HG02943 (cell line): ENCODE measurements around the gene CCDC188.

Experiments used
- ATAC-seq: cut with Tn5 transposase; IDR thresholded peaks from one replicate; pipeline ENCODE4 v1.9.1; 2021; ENCODE audit warnings: mild to moderate bottlenecking, low read depth, moderate library complexity; ENCODE audit not compliant: unreplicated experiment

Gene CCDC188

GRCh38 chr22:20152464-20152890, 1.6 kb upstream of the CCDC188 start:
- ATAC-seq: no peak

DNA sequence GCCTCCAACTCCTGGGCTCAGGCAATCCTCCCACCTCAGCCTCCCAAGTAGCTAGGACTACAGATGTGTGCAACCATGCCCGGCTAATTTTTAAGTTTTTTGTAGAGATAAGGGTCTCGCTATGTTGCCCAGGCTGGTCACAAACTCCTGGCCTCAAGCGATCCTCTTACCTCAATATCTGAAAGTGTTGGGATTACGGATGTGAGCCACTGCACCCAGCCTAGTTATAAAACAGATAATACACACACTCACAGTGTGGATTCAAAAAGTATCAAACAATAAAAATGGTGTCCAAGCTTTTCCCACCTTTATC, 377 bp upstream of the CCDC188 start:
- no peak for ATAC-seq

DNA sequence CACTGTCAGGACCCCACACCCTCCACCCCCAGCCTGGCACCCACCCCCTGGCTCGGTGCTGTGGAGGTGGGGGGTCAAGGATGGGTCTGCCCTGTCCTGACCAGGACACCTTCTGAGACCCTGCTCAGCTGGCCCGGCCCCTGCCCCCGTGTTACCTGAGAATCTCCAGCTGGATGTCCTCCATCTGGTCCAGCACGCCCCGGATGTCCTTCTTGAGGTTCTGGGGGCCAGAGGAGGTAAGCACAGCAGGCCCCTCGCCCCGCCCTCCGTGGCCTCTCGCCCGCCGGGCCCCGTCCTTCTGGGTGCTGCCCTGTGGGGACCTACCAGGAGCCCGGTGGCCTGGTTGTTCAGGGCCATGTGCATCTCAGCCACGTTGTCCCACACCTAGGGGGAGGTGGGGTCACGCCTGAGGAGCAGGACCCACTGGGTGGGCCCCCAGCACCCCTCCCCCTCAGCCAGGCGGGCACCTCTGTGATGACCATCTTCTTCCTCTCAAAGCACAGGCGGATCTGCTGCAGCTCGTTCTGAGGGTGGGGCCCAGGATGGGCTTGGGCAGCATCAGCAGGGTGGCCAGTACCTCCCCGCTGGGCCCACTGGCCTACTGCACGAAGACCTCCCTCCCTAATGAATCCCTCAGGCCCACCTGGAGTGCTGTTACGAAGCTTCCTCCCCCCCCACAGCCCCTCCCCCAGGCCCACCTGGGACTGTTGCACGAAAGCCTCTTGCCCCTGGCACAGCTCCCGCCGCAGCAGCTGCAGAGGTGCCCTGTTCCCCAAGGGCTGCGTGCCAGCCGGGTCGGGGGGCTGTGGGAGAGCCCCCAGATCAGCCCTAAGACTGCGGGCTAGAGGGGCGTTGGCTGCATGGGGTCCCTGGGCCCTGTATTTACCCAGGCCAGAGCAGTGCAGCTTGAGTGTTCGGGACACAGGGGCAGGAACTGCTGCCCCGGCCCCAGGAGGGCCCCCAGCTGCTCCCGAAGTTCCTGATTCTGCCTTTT, 1.3 kb downstream of the CCDC188 start:
- ATAC-seq: no peak

GRCh38 chr22:20148414-20148813, 2.4 kb downstream of the CCDC188 start:
- no peak for ATAC-seq

DNA sequence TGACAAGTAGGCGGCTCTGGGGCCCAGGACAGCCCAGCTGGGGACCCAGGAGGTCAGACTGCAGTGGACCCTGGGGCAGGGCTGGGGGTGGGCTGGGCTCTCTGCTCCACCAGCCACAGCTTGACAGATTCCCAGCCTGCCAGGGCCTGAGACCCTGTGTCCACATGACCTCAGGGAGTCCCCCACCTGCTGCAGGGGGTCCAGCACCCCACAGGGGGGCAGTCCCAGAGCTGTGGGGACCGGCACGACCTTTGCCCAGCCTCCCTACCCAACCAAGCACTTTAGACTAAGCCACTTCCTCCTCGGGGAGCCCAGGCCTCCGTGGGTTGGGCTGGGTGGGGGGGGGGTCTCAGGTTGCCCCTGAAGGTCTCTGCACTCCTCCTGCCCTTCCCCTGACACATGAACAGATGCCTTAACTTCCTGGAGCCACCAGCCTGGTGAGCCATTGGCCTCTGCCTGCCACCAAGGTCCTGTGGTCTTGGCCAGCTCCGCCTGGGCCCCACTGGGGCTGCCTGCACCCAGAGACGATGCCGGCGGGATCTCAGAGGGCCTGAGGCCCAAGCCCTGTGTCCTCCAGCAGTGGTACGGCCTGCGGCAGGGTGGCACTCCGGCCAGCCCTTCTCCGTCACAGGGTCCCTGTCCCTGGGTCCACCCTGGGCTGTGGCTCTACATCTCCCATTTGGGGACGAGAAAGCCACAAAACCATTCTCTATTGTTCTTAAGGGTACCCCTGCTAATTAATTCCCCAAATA, 3.4 kb downstream of the CCDC188 start:
- ATAC-seq: no peak

DNA sequence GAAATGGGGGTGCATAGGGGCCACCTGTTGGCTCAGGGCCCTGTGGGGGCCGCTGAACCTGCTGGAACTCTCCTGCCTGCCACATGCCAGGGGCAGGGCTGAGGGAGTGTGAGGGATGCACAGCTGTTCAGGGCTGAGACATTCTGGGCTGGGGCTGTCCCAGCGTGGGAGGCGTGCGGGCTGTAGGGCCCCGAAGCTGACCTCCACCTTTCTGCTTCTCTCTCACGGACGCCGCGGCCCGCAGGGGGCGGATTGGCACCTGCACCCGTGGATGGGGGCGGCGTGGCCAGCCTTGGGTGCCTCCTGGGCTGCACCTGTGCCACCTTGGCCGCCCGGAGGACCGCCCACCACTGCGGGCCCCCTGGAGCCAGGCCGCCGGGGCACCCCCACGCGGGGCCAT, 4.1 kb downstream of the CCDC188 start:
- ATAC-seq: no peak

DNA sequence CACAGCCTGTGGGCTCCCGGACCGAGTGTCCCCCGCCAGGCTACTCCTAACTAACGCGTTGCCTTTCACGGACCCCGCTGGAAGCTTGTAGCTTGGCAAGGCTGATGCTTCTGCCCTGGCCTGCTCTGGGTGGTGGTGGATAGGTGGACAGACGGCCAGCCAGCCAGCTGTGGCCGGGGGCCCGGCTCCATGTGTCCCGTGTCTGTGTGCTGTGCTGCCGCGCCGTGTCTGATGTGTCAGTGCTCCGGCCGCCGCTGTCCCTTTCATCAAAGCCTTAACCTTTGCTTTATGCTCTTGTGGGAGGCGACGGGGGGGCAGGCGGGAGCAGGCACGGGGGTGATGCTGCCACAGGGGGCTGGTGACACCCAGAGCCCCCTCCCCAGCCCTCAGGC, 5.0 kb downstream of the CCDC188 start:
- ATAC-seq: no peak

GRCh38 chr22:20145206-20145831, 5.5 kb downstream of the CCDC188 start:
- ATAC-seq: no peak

GRCh38 chr22:20143883-20144665, 6.8 kb downstream of the CCDC188 start:
- no peak for ATAC-seq

DNA sequence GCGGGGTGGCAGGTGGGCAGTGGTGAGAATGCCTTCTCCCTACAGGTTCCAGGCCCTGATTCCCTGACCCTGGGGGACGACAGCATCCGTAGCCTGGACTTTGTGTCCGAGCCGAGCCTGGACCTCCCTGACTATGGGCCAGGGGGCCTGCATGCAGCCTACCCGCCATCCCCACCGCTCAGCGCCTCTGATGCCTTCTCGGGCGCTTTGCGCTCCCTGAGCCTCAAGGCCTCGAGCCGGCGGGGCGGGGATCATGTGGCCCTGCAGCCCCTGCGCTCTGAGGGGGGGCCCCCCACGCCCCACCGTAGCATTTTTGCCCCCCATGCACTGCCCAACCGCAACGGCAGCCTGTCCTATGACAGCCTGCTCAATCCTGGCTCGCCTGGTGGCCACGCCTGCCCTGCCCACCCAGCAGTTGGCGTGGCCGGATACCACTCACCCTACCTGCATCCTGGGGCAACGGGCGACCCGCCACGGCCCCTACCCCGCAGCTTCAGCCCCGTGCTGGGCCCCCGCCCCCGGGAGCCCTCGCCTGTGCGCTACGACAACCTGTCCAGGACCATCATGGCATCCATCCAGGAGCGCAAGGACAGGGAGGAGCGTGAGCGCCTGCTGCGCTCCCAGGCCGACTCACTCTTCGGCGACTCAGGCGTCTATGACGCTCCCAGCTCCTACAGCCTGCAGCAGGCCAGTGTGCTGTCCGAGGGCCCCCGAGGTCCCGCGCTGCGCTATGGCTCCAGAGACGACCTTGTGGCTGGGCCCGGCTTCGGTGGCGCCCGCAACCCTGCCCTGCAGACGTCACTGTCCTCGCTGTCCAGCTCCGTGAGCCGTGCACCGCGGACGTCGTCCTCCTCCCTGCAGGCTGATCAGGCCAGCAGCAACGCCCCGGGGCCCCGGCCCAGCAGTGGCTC, 7.9 kb downstream of the CCDC188 start:
- ATAC-seq: no peak

DNA sequence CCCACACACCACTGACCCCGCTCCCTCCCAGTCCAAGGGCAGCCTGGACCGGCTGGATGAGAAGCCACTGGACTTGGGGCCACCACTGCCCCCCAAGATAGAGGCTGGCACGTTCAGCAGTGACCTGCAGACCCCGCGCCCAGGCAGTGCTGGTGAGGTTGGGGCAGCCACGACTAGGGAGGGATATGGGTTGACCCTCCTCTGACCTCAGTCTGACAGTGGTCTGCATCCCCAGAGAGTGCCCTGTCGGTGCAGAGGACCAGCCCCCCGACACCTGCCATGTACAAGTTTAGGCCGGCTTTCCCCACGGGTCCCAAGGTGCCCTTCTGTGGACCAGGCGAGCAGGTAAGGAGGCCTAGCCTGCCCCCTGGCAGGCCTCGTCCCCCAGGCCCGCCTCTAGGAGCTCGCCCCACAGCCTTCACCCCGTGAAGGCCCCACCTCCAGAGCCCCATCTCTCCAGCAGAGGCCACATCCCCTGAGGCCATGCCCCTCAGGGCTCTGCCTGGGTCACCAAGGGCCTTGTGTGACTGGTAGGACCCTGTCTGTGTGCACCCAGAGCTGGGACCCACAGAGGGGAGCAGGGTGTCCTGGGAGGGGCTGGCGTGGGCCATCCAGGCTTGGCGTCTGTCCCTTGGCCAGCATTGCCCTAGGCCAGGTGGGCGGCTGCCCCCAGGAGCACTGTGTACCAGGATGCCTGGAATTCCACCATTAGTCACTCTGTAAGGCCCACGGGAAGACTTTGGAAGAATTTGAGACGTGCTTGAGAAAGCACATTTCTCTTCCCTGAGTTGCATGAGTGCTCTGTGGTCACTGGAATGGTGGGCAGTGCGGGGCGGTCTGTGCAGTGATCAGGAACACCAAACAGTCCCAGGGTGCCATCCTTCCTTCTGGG, 9.4 kb downstream of the CCDC188 start:
- ATAC-seq: no peak

- no peak for ATAC-seq
These were observed 10.3 kb downstream of the CCDC188 start for GRCh38 chr22:20140521-20140964.

- no peak for ATAC-seq
These were observed 10.8 kb downstream of the CCDC188 start for GRCh38 chr22:20140107-20140445.

GRCh38 chr22:20139391-20140106, 11.3 kb downstream of the CCDC188 start:
- ATAC-seq: no peak

- ATAC-seq: no peak
These were observed 12.0 kb downstream of the CCDC188 start for GRCh38 chr22:20138868-20139267.

DNA sequence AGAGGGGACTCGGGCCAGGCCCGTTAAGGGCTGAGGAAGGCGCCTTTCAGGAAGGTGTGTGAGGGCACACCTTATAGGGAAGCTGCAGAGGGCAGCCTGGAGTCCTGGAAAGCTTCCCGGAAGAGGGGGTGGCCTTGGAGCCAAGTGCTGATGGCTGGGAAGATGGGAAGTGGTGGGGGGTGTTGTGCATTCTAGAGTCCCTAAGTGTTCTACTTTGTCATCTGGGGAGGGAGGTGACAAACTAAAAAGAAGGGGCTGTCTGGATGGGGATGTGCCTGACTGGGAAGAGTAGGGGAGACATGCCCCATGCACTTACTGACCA, 12.5 kb downstream of the CCDC188 start:
- ATAC-seq: no peak

GRCh38 chr22:20137671-20138416, 13.0 kb downstream of the CCDC188 start:
- ATAC-seq: no peak
